Lower leg skin (tissue), 4 donors: ENCODE measurements around the gene REEP1. TPM values are rescaled to one million over a fixed set of nuclear protein-coding genes. Genes with fewer than 3 reads are reported as not detected.

Experiments used
- DNase-seq, 2 donors: peaks; one replicate each; pipeline ENCODE4 v3.0.0-alpha.2; 2019; ENCODE audit warnings: low spot score in 2 of 2
- H3K4me3 ChIP-seq: fragments of 200-600 bp; sonication (generic); 2 replicates; pipeline ENCODE4 v1.5.1; 2017; ENCODE audit warnings: mild to moderate bottlenecking, low read depth; ENCODE audit not compliant: poor library complexity, severe bottlenecking
- CTCF ChIP-seq, 3 donors: fragments of 450-650 bp; IDR thresholded peaks; one replicate each; pipeline ENCODE4 v1.5.1; 2016; ENCODE audit warnings: antibody characterized with exemption in 3 of 3, mild to moderate bottlenecking in 3 of 3, moderate library complexity in 2 of 3
- POLR2A ChIP-seq, 2 donors: fragments of 450-650 bp; IDR thresholded peaks; one replicate each; pipeline ENCODE4 v1.6.1; 2016 to 2017; ENCODE audit warnings: antibody characterized with exemption in 2 of 2, mild to moderate bottlenecking in 1 of 2, moderate library complexity in 1 of 2
- WGBS, 2 donors: methylation state at CpG; one replicate each; pipeline ENCODE4 v1.1.5; 2018; 5-methylcytosine and 5-hydroxymethylcytosine counted together
- intact Hi-C: fragments of 100-400 bp; cut with DNase I; formaldehyde crosslinking; loops from one replicate; pipeline ENCODE4 v1.15.0; 2023; ENCODE audit warnings: low total_unique reads
- total RNA-seq, 4 donors: library from RNA; depleted of rRNA; stranded (reverse); fragments of >200 nt; gene quantifications; one replicate each; pipeline ENCODE4 v1.1.0, GENCODE V29; 2016

The REEP1 gene
- total RNA-seq, 4 donors from 2014 or later, result 0.04 to 4.3 (median 2.0) TPM

DNA sequence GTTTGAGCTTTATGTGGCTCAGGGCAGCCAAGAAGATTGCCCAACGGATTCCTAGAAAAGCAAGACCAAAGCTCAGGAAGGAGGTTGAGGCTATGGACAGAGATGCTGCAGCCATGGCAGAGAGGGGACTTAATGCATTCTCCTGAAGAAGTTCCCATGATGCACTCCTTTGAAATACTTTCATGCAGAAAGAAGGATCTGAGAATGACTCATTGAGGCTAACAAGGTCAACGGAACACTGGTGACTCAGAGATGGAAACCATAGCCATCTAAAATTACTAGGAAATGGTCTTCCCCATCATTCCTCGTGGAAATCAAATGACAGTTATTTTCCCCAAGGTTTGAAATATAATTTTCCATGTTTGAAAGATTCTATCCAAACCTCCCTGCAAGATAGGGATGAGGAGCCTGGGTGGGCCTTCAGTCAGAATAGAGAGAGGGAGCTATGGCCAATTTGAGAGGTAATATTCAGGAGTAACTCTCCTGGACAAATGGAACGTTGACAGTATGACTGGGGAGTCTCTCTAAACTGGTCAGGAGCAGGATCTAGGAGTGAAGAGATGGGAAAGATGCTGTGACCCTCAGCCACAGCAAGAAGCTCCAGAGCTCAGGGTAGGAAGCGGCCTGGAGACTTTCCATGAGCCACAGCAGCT, 63.0 kb downstream of the REEP1 start:
- intact Hi-C loops, result no loop called here
- TF ChIP-seq POLR2A (IDR thresholded peaks at IDR 0.05) (no peak), CTCF (IDR thresholded peaks at IDR 0.05) (no peak)
- peak in 1 of 2 donors; percentile 21 for DNase-seq
- H3K4me3 ChIP-seq, result no peak overlapping the region
- WGBS, 2 donors, result 55 to 62% methylated on average over 5 of the region's 5 CpGs

DNA sequence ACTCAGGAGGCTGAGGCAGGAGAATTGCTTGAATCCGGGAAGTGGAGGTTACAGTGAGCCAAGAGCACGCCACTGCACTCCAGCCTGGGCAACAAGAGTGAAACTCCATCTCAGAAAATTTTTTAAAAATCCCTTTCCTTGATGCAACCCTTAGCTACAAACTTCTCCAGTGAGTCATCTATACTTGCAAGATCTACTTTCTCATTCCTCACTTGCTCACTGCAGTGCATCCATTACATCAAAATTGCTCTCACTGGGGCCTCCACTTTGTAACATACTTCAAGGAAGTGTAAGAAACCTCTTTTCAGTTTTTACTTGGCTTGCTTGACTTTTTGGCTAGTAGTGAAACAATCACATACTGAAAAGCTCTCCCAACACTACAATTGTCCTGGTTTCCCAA, 65.3 kb downstream of the REEP1 start:
- TF ChIP-seq POLR2A (IDR thresholded peaks at IDR 0.05) (no peak), CTCF (IDR thresholded peaks at IDR 0.05) (no peak)
- intact Hi-C loops, result no loop called here
- H3K4me3 ChIP-seq, result no peak overlapping the region
- 86 to 87% methylated on average over 2 of the region's 2 CpGs for WGBS, 2 donors
- no peak for DNase-seq

- TF ChIP-seq POLR2A (IDR thresholded peaks at IDR 0.05) (no peak), CTCF (IDR thresholded peaks at IDR 0.05) (no peak)
- H3K4me3 ChIP-seq, result no peak overlapping the region
- DNase-seq, result no peak
- intact Hi-C loops, result no loop called here
Measured at GRCh38 chr2:86271248-86271647, 66.2 kb downstream of the REEP1 start.

GRCh38 chr2:86263956-86264355, 73.5 kb downstream of the REEP1 start:
- DNase-seq, result no peak
- intact Hi-C loops, result no loop called here
- TF ChIP-seq CTCF (IDR thresholded peaks at IDR 0.05) (no peak), POLR2A (IDR thresholded peaks at IDR 0.05) (no peak)
- 91 to 94% methylated on average over 6 of the region's 6 CpGs for WGBS, 2 donors
- no peak overlapping the region for H3K4me3 ChIP-seq

- no peak overlapping the region for H3K4me3 ChIP-seq
- WGBS, 2 donors, result 93 to 97% methylated on average over 2 of the region's 2 CpGs
- DNase-seq, result peak in 1 of 2 donors; percentile 21
- TF ChIP-seq POLR2A (IDR thresholded peaks at IDR 0.05), result no peak
- no peak for TF ChIP-seq CTCF (IDR thresholded peaks at IDR 0.05)
- intact Hi-C loops, result no loop called here
Measured at GRCh38 chr2:86260978-86261377, 76.4 kb downstream of the REEP1 start.

DNA sequence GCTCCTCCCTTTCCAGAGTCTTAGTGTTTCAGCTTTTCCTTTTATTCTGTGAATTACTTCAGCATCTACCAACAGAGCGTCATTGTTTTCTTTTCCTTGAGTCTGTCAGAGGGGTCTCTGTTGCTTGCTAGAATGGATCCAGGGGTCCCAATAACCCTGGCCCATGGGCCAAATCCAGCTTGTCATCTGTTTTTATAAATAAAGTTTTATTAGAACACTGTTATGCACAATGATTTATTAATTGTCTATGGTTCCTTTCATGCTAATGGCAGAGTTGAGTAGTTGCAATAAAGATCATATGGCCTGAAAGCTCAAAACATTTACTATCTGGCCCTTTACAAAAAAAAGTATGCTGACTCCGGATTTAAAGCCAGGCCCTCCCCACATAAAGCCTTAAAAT, 79.3 kb downstream of the REEP1 start:
- DNase-seq, result peak in 1 of 2 donors; percentile 4
- H3K4me3 ChIP-seq, result no peak overlapping the region
- no peak for TF ChIP-seq CTCF (IDR thresholded peaks at IDR 0.05)
- TF ChIP-seq POLR2A (IDR thresholded peaks at IDR 0.05), result no peak
- intact Hi-C loops, result no loop called here
- WGBS, 2 donors, result 92 to 100% methylated on average over 2 of the region's 2 CpGs
